ENCODE data around the gene APOA4. TPM values are rescaled to one million over a fixed set of nuclear protein-coding genes. Genes with fewer than 3 reads are reported as not detected.

APOA4 gene
- total RNA-seq, 4 donors from 2014 or later = 0.26 to 0.40 TPM; not detected in 2

DNA sequence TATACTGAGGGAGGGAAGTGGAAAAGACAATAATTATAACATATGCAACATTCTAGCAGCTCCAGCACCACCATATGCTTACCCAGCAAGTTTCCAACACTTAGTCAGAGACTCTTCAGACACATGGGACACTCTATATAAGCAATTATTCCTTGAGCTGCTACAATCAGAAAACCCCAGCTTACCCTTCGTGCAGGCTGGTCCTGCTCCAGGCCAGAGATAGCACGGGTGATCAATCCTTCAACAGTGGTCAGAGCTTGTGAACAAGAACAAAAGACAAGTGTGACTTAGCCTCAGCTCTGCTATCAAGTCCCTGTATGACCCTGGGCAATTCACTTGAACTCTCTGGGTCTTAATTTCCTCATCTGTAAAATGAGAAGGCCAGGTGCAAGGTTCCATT lies 36.8 kb downstream of the APOA4 start:
- Histone ChIP-seq H3K27ac (replicated peaks in 1 of 4) (no peak overlapping the region), H3K4me1 (peaks cover 16 to 32% (median 22%) of the 10 kb centered on the region in 4 donors), H3K9me3 (no peaks in the 10 kb centered on the region), H3K4me3 (peak overlapping the region in 1 of 4 donors; percentile 100), H3K27me3 (no peaks in the 10 kb centered on the region), H3K36me3 (peaks cover 47 to 54% (median 51%) of the 10 kb centered on the region in 4 donors)
- TF ChIP-seq POLR2A (IDR thresholded peaks at IDR 0.05; ENCODE audit: low read depth) (no peak), POLR2AphosphoS5 (IDR thresholded peaks at IDR 0.05) (no peak), EP300 (IDR thresholded peaks at IDR 0.05) (no peak)
- TF ChIP-seq, protein P1, sequence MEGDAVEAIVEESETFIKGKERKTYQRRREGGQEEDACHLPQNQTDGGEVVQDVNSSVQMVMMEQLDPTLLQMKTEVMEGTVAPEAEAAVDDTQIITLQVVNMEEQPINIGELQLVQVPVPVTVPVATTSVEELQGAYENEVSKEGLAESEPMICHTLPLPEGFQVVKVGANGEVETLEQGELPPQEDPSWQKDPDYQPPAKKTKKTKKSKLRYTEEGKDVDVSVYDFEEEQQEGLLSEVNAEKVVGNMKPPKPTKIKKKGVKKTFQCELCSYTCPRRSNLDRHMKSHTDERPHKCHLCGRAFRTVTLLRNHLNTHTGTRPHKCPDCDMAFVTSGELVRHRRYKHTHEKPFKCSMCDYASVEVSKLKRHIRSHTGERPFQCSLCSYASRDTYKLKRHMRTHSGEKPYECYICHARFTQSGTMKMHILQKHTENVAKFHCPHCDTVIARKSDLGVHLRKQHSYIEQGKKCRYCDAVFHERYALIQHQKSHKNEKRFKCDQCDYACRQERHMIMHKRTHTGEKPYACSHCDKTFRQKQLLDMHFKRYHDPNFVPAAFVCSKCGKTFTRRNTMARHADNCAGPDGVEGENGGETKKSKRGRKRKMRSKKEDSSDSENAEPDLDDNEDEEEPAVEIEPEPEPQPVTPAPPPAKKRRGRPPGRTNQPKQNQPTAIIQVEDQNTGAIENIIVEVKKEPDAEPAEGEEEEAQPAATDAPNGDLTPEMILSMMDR (IDR thresholded peaks at IDR 0.05) = no peak
- intact Hi-C loops (cut with DNase I) = no loop called here
- 92% methylated on average over 2 of the region's 2 CpGs for WGBS
- no peak for DNase-seq (ENCODE audit: extremely low spot score)

DNA sequence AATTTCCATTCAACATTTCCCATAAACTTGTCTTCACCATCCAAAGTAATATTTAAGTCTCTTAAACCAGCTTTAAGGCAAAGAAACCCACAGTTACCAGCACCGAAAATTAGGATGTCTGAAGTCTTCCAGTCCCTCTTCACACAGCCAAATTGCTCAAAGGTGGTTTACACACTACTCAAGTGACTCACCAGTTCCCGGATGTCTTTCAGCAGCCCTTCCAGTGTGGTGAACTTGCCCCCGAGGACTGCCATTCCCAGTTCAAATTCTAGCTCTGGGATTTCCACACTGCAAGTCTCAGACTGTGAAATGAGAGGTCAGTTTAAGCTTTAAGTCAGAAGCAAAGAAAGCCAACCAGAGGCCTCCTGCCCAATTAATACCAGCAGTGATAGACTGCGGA lies 40.4 kb downstream of the APOA4 start:
- intact Hi-C loops (cut with DNase I) = no loop called here
- Histone ChIP-seq H3K4me1 (peaks cover 12 to 16% (median 13%) of the 10 kb centered on the region in 4 donors), H3K27me3 (no peaks in the 10 kb centered on the region), H3K9me3 (no peaks in the 10 kb centered on the region), H3K4me3 (no peak overlapping the region), H3K36me3 (peaks cover 71 to 90% (median 85%) of the 10 kb centered on the region in 4 donors), H3K27ac (replicated peaks in 1 of 4) (no peak overlapping the region)
- WGBS = 100% methylated on average over 4 of the region's 4 CpGs
- TF ChIP-seq POLR2A (IDR thresholded peaks at IDR 0.05; ENCODE audit: low read depth) (no peak), POLR2AphosphoS5 (IDR thresholded peaks at IDR 0.05) (no peak), EP300 (IDR thresholded peaks at IDR 0.05) (no peak)
- TF ChIP-seq, protein P1 (IDR thresholded peaks at IDR 0.05) = no peak
- DNase-seq (ENCODE audit: extremely low spot score) = no peak

DNA sequence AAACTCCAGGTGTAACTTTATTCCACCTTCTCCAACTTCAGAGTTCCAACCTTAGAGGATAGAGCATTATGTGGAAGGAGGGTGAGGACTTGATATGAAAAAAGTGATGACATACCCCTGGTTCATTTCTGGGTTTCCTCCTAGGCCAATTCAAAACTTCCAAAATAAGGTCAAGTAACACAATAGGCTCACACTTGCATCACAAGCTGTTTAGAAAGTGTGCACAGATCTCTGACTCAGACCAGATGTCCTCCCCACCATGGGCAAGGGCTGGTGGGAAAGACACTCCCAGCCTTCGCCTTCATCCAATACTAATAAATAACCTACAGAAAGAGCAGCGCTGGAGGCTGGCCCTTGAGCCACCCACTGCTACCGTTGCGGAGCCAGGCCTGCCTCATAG lies 44.5 kb downstream of the APOA4 start:
- intact Hi-C loops (cut with DNase I) = loop anchor here (10.0 kb wide), 2 partner anchors 456 to 546 kb away; partner anchors contain the start of genes CEP164, PCSK7 and RNF214
- no peak for DNase-seq (ENCODE audit: extremely low spot score)
- TF ChIP-seq, protein P1 (IDR thresholded peaks at IDR 0.05) = no peak
- TF ChIP-seq EP300 (IDR thresholded peaks at IDR 0.05) = no peak
- no peak for TF ChIP-seq POLR2A (IDR thresholded peaks at IDR 0.05; ENCODE audit: low read depth)
- TF ChIP-seq POLR2AphosphoS5 (IDR thresholded peaks at IDR 0.05) = no peak
- H3K27me3 ChIP-seq = no peaks in the 10 kb centered on the region
- no peak overlapping the region for H3K27ac ChIP-seq (replicated peaks in 1 of 4)
- peaks cover 2 to 4% (median 3%) of the 10 kb centered on the region in 4 donors for H3K4me1 ChIP-seq
- H3K4me3 ChIP-seq = no peak overlapping the region
- no peaks in the 10 kb centered on the region for H3K9me3 ChIP-seq
- peaks cover 46 to 79% (median 66%) of the 10 kb centered on the region in 4 donors for H3K36me3 ChIP-seq
- WGBS = 100% methylated on average over 2 of the region's 4 CpGs

DNA sequence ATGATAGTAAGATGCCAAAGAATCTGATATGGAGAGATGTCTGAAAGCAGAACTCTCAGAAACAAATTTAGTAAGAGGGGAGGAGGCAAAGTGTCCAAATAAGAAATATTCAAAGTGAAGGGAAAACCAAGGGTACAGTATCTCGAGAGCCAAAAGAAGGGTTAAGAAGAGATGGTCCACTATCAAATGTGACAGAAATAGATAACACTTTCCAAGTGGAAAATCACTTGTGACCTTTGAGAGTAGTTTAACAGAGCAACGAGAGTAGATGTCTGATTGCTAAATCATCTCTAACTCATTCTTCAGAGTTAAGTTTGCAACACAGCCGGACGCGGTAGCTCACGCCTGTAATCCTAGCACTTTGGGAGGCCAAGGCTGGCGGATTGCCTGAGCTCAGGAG lies 46.0 kb downstream of the APOA4 start:
- no peak for DNase-seq (ENCODE audit: extremely low spot score)
- Histone ChIP-seq H3K4me1 (peaks cover 5 to 11% (median 9%) of the 10 kb centered on the region in 4 donors), H3K27ac (replicated peaks in 1 of 4) (no peak overlapping the region), H3K9me3 (no peaks in the 10 kb centered on the region), H3K36me3 (peaks cover 31 to 64% (median 51%) of the 10 kb centered on the region in 4 donors), H3K27me3 (no peaks in the 10 kb centered on the region), H3K4me3 (no peak overlapping the region)
- intact Hi-C loops (cut with DNase I) = loop anchor here (10.0 kb wide), 2 partner anchors 458 to 548 kb away; partner anchors contain the start of genes CEP164, PCSK7 and RNF214
- TF ChIP-seq EP300 (IDR thresholded peaks at IDR 0.05) = no peak
- TF ChIP-seq, protein P1 (IDR thresholded peaks at IDR 0.05) = no peak
- TF ChIP-seq POLR2AphosphoS5 (IDR thresholded peaks at IDR 0.05) = no peak
- no peak for TF ChIP-seq POLR2A (IDR thresholded peaks at IDR 0.05; ENCODE audit: low read depth)
- 75% methylated on average over 7 of the region's 7 CpGs for whole genome bisulfite sequencing
